HG03196 (cell line): ENCODE measurements around the gene GYS2.
"Not testable (repeated sequence)": the region's sequence is repeated elsewhere in the genome, so short reads cannot be mapped to it uniquely, and the experiment has no call there.

Experiments used
- ATAC-seq: cut with Tn5 transposase; IDR thresholded peaks from one replicate; pipeline ENCODE4 v1.9.1; 2021; ENCODE audit not compliant: unreplicated experiment

Gene GYS2

DNA sequence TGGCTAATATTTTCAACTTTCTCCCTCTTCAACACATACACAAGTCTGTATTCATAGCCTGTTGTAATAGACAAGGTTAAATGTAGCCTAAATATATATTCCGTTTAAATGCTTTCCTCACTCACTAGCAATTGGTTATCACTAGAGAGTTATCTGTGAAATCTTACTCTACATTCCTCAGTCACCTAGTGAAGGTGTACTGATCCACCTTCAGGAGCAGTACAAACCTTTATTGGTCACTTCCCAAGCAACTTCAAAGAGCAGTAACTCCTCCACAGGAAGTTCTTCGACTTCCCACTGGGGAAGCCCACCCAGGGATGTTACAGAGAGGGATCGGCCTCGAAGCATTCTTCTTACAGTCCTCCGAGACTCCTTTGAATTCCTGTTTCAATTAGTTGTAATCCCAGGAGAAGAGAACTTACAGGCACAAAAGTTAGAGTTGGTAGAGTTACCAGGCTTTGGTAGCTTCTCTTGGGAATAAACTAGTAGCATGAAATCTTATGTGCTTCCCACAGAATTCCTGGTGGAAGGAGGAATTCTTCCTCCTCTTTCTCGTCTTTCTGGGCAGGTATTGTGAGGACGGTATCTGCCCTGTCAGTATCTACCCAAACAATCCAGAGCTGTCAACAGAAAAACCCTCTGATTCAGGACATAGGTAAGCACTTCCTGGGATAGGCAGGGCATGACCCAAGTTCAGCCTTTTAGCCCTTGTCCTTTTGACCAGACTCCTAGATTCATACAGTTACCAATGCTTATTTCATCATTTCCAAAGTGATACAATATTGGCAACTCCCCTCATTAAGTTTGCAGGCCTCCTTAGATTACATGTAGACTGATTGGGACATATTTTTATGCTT is at the start of gene GYS2:
Gene GYS2, minus strand, starts transcription at position 603 of the 857 bp plus-strand sequence. Its CDS starts 255 bp downstream, at position 348.
- no peak for ATAC-seq

DNA sequence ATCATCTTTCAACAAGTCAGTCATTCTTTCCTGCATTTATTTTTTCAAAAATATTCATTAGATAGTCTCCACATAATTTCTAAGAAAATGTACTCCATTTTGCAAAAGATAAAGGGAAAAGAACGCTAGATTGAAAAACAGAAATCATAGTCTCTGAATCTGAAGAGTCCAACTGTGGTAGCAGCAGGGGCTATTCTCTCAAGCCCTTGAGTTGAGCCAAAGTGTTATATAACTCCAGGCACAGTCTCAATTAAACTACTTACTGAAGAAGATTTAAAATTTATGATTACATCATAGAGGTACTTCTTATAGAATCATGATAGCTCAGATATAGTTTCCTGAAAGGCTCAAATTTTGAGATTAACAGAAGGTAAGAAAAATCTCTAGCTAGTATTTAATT is 47.2 kb upstream of the GYS2 start:
- no peak for ATAC-seq

DNA sequence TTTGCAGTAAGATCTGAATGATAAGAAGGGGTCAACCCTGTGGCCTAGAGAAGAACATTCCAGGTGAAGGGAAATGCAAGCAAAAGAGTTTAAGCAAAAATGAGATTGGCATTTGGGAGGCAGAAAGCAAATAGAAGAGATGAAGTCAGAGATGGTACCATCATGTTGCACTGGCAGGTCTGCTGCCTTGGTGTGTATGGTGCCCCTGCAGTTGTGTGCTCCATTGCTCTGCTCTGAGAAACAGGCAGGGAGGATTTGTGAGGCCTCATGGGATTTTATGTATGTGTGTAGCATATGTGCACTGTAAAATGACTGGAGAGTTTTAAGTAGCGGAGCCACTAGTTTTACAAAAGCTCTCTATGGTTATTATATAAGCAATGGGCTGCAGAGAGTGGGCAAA is 46.4 kb upstream of the GYS2 start:
- no peak for ATAC-seq

DNA sequence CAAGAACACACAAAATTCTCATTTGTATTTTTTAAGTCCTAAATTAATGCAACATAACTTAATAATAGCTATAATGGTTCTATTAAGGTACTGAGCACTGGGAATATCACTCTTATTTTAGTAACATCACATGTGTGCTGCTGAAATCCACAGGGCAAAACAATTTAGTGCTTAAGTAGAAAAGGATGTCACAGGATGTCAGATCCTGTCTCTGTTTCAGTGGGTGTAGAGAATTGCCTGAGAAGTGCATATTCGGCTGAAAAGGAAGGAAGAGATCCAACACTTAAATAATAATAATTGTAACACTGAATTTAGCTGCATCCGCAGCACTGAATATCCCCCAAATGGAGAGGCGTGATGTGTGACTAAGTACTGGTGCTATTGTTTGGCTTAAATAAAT is 44.4 kb upstream of the GYS2 start:
- no peak for ATAC-seq

DNA sequence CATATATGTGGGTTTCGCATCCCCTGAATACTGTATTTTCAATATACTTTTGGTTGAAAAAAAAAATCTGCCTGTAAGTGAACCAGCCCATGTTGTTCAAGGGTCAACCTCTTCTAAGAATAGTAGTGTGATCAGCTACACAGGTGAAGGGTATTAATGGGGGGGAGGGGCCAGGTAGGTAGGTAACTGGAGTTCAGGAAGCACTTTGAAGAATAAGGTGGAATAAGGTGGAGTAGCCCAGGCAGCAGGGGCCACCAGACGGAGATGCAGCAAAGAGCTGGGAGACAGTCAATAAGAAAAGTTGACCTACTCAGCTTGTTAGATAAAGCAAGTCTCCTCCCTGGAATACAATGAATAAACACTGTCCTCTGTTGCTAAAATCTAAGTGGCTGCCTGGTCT is 43.7 kb upstream of the GYS2 start:
- ATAC-seq: no peak

DNA sequence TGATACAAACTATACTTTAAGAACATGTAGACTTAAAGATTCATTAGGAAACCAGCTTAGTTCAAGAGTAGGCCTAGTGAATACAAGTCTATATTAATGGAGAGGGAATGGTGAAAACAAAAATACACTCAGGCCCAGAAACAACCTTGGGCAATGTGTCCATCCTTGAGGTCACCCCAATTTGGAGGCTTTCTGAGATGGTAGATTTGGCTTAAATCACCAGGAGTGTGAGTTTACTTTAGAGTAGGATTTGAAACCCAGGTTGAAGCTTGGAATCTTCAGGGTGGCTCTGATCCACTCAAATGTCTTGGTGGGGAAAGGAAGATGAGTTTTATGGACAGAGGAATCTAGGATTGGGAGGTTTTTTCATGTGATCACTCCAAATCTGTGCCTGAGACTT is 42.5 kb upstream of the GYS2 start:
- no peak for ATAC-seq

DNA sequence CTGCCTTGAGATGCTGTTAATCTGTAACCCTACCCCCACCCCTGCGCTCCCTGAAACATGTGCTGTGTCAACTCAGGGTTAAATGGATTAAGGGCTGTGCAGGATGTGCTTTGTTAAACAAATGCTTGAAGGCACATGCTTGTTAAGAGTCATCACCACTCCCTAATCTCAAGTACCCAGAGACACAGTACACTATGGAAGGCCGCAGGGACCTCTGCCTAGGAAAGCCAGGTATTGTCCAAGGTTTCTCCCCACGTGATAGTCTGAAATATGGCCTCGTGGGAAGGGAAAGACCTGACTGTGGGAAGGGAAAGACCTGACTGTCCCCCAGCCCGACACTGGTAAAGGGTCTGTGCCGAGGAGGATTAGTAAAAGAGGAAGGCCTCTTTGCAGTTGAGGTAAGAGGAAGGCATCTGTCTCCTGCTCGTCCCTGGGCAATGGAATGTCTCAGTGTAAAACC is 40.4 kb upstream of the GYS2 start:
- not testable (repeated sequence) for ATAC-seq

DNA sequence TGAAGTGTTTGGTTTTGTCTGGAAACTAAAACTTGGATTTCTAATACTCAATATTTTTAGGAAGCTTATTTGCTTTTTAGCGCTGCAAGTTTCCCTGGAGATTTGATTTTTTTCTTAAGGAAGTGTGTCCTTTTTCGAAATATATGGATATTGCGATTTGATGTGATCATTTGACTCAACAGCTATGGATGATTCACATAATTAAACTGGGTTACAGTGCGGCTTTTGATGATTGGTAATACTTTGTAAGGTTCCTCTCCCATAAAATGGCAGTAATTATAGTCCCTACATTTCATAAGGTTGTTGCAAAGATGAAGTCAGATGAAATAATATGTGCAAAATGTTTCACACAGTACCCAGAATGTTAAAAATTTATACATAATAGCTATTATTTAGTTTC is 39.9 kb upstream of the GYS2 start:
- no peak for ATAC-seq

DNA sequence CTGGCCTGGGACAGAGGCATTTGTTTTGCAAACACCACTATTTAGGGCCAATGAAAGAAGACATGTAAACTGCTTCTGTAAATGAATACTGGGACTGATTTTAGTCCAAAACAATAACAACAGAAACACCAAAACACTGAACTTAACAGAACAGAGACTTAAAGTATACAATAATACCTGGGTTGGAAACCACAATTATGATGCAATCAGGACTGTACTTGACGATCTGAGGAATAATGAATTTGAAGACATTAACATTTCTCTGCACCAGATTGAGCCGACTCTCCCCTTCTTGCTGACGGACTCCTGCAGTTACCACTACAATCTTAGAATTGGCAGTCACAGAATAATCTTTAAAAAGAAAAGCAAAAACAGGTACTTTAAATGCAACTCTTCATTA is 39.1 kb upstream of the GYS2 start:
- no peak for ATAC-seq

DNA sequence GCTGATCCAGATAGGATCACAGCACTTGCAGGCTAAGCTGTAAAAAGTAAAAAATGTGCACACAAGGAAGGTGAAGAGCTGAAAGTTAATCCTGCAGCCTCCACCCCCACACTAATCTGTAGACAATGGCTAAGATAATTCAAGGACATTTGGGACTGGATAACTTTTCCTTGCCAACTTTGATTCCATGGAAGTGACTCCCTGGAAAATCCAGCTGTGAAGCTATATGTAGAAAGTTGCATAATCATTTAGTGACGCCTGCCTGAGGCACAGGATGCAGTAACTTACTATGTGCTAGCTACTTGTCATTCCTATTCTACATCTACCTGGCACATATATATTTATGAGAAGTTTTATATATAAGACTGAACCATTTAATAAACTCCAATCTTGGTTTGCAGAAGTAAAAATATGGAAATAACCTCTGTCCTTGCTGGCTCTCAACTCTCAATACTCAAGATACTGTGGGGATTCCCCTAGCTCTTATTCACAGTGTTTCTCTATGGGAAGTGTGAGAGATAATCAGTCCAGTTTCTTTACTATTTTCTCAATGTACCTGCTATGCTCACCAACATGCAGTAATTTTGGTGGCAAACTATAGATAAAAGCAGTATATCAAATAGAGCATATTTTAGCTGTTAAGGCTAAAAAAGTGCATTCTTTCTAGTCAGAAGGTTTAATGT is 38.2 kb upstream of the GYS2 start:
- ATAC-seq: no peak

DNA sequence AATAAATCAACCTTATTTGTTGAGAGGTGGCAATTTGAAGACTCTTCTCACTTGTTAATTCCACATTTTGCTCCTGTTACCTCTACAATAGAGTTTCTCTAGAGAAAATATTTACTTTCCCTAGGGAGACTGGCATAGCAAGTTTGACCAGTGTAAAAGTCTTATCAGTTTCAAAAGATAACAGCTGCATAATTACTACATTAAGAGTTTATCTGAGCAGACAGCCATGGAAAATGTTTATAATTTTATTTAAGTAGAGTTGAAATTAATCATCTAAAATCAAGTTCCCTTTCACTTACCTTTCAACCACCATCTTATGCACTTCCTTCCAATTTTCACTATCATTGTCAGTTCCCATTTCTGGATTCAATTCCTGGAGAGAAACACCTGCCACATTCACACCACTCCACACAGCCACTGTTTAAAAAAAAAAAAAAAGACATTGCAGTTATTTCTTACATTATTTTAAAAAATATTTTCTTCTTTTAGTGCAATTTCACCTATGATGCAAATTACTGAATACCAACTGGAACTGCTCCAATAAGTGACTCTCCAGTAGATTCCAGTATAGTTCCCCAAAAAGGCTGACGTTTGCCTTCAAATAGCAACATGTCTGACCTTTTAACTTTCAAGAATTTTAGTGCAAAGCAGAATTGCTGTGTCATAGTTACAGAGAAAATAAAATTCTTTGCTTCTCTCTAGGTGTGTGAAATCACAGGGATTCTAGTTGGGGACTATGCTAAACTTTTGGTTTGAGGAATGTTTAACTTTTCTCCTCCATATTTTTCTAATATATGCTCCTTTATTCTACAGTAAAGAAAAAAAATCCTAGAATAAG is 33.6 kb upstream of the GYS2 start:
- ATAC-seq: no peak

DNA sequence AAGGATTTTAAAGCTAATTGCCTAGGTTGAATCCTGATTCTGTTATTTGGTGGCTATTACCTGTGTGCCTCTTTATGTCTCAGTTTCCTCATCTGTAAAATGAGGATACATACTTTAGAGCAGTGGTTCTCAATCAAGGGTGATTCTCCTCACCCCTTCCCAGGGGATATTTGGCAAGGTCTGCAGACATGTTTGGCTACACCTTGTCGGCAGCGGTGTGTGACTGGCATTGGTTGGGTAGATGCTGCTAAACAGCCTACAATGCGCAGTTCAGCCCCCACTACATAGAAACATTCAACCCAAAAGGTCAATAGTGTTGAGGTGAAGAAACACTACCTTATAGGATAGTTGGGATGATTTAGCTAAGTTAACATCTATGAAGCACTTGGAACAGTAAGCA is 29.6 kb upstream of the GYS2 start:
- no peak for ATAC-seq

DNA sequence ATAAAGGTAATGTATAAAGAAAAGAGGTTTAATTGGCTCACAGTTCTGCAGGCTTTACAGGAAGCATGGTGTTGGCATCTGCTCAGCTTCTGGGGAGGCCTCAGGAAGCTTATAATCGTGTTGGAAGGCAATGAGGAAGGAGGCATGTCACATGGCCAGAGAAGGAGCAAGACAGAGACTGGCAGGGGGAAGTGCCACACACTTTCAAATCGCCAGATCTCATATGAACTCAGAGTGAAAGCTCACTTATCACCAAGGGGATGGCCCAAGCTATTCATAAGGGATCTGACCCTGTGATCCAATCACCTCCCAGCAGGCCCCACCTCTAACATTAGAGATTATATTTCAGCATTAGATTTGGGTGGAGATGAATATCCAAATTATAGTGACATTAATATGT is 26.7 kb upstream of the GYS2 start:
- ATAC-seq: no peak

DNA sequence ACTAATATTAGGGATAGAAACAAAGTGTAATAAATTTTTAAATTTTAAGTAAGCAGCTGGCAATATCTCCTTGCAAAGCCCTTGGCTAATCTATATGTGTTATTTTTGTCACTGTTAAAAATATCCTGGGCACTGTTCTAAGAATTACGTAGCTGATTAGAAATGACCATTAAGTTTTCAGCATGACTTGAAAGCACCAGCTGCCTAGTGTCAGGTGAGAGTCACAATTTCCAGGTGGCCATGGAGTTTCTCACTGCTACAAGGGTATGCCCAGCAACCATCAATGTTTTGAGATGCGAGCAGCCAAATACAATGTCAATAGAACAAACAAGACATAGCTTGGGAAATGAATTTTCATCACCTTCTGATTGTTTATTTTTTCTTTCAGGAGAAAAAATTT is 23.3 kb upstream of the GYS2 start:
- no peak for ATAC-seq

DNA sequence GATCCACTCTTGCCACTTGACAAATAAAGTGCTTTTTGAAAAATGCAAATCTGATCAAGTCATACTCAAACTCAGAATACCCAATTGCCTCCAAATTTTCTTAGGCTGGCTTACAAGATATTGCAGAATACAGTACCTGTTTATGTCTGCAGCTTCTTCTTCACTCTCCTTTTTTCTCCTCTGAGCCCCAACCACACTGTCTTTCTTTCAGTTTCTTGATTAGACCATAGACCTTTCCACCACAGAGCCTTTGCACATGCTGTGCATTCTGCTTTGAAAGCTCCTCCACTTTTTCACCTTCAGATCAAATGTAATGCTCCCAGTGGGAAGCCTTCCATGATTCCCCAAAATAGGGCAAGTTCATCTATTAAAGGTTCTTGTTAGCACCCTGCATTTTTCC is 13.9 kb upstream of the GYS2 start:
- no peak for ATAC-seq

DNA sequence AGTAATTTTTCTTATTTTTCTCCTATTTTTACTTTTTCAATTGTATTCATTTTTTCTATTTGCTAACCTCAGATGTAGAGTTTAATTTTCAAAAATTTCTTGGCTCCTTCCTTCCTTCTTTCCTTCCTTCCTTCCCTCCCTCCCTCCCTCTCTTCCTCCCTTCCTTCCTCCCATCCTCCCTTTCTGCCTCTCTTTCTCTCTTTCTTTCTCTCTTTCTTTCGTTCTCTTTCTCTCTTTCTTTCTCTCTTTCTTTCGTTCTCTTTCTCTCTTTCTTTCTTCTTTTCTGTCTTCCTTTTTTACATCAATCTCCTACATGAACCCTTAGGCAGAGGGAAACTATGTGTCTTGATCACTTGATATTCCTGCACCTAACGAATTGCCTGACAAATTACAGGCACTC is 12.4 kb upstream of the GYS2 start:
- ATAC-seq: no peak

DNA sequence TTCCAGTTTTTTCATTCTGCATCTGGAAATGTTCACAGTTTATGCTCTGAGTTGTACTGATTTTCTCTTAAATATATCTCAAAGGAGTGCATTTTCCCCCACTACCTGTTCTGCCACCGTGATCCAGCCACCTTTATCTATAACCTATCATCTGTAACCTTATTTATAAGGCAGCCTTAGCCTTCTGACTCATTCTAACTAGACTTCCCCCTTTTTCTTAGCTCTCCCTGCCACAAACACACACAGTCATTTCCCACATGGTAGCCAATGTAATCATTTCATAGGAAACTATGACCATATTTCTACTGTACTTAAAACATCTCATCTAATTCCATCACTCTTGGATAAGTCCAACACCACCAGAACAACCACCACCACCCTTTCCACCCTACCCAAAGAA is 10.8 kb upstream of the GYS2 start:
- no peak for ATAC-seq

DNA sequence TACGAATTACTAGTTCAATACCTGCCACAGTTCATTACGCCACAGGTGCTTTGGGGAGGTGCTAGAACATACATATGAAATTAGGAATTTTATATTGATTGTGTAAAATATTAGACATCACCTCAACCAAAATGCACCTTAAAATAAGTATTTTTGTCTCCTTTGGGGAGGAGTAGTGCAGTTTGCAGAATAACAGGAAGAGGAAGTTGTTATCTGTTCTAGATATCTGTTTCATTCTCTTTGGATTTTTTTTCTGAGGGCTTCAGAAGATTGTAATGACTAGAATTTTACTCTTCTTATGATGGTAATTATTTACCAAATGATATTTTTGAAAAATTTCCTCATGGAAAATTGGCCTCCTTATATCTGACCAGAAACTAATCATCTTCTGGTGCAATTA is 9.9 kb upstream of the GYS2 start:
- no peak for ATAC-seq

DNA sequence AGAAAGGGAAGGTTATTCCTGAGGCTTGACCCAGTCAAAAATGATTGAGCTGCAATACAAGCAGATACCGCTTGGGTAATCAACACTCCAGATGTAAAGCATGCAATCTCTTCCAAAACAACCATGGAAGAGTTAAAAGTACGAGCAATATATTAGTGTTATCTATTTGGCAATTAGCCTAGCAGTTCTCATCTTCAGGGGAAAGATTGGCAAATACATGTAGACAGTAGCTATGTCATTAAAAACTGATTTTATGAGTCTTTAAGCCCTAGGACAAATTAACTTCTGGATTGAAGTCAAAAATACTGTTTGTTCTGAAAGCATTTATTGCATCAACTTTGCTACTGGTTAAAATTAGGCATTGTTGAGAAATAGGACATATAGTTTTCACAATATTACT is 9.3 kb upstream of the GYS2 start:
- no peak for ATAC-seq

DNA sequence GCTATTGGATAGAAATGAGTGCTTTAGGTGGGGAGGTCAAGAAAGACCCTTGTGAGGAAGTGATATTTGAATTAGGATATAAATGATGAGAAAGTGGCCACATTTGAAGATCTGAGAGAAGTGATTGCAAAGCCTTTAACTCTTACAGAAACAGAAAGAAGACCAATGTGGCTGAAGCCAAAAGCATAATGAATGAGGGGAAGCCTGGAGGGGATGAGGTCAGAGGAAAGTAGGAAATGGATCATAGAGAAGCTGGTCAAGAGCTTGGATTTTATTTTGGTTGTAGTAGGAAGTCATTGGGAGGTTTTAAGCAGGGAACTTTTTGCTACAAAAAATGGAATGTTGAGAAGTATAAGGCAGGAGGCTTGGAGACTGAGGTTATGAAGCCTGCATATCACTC is 3.5 kb upstream of the GYS2 start:
- ATAC-seq: no peak

DNA sequence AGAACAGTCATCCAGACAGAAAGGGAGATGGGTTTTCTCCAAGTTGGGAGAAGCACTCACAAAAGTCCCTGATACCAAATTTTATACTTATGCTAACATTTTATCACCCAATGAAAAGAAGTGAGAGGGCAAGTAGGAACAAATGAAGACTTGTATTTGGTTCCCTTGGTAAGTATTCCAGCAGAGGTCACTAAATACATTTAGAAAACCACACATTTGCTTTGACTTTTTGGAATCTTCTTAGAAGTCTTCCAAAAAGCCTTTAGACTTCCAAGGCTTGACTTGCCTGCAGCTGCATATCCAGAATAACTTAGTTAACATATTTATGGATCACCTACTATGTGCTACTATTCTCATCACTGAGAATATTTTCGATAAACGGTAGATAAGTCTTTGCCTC is 3.1 kb upstream of the GYS2 start:
- no peak for ATAC-seq

DNA sequence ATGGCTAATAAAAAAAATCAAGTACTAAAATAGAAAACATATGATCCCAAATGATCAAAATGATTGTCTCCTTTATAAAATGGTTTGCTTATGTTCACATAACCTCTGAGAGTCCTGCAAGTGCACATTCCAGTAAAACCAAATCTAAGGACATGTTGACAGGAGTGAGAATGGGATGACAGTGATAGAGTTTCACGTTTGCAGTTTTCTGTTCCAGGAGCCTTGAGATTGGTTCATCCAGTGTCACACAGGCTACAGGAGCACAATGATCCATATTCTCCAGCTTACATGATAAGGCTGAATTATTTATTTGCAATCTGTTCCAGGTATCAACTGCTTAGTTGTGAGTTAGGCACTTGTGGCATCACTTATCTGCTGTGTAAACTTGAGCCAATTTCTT is 1.5 kb upstream of the GYS2 start:
- no peak for ATAC-seq
